Stimulated activated CD8-positive, alpha-beta memory T cell treated with anti-CD3 and anti-CD28 coated beads, Interleukin-4, amount 100 ng/mL, for 4 hours (primary cell): ENCODE data around the gene KCNK3.
"Not testable (repeated sequence)": the region's sequence is repeated elsewhere in the genome, so short reads cannot be mapped to it uniquely, and the experiment has no call there.

Experiments used
- DNase-seq, 2 donors: peaks; one replicate each; pipeline ENCODE4 v3.0.0-alpha.2; 2020; ENCODE audit warnings: low read depth in 2 of 2, low spot score in 1 of 2

Gene KCNK3

DNA sequence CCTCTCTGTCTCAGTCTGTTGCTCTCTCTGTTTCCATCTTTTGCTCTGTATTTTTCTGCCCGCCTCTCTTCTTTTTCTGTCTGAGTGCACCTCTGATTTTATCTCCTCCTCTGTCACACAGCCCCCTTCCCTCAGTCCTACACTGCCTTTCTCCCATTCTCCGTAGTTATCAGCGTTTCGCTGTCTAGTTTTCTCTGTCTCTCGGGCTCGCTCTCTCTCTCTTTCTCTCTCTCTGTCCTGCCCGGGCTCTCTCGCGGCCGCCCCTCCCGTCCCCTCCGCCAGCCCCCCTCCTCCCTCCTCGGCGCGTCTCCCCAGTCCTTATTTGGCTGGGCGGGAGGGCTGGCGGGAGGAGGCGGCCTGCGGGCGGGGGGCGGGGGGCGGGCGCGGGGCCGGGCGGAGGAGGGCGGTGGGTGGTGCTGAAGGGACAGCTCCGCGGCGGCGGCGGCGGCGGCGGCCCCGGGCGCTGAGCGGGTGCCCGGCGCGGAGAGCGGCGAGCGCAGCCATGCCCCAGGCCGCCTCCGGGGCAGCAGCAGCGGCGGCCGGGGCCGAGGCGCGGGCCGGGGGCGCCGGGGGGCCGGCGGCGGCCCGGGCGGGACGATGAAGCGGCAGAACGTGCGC is at the start of gene KCNK3:
Gene KCNK3 (plus strand): TSS at position 444 of the 618 bp plus-strand sequence. CDS start 154 bp downstream, at position 598.
- DNase-seq: no peak

DNA sequence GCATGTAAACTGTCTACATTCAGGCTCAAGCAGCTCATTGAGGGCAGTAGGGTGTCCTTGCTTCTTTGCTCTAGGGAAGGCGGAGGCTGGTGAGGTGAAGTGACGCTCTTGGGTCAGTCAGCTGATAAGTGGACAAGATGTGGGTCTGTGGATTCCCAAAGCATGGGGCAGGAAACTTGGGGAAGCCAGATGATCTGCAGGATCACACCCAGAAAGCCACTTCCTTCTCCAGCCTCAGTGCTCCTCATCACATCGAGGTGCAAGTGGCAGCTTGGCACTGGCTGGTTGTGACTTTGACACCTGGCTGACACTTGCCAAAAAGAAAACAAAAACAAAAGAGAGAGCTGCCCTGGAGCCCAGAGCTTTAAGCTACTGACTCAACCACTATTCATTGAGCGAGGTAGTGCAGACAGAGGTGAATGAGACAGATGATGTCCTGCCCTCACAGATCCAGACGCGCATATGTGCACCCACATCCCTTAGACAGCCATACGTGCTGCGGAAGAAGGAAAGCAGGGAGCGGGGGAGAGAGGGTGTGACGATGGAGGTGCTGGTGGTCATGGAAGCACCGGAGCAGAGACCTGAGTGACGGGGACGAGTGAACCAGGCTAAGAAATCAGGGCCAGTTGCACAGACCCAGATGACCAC is 48.2 kb upstream of the KCNK3 start:
- no peak for DNase-seq

- DNase-seq: no peak
Measured at GRCh38 chr2:26645762-26646161, 46.8 kb upstream of the KCNK3 start.

GRCh38 chr2:26646986-26647672 is 45.4 kb upstream of the KCNK3 start:
- no peak for DNase-seq

DNA sequence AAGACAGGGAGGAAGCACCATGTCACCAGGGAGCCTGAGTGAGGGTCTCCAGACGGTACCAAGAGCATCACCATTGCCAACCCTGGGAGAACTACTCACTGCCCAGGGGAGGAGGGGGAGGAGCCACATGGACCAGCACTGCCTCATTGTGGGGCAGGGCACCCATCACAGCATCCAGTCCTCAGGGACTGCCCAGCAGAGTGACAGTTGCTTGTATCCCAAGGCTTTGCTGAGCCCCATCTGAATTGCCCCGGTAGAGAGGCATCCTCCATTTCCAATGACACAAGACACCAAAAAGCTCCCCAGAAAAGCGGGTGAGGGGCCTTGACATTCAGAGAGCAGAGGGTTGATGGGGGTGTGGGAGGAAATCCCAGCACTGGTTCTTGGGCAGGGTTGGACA is 44.5 kb upstream of the KCNK3 start:
- no peak for DNase-seq

DNA sequence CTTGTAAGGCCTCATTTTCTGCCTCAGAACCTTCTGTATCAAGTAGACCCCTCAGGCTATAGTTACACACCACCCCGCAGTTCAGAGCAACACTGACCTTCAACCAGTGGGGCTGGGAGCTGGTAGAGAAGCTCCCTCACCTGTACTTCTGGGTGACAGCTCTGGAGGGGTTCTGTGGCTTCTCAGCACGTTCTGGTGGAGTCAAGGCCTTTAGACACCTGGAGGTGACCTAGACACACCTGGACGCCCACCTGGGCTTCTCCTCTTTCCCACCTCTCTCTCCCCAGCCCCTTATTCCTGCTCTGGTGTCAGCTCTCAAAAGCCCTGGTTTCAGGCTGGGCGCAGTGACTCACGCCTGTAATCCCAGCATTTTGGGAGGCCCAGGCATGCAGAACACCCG is 44.0 kb upstream of the KCNK3 start:
- no peak for DNase-seq

DNA sequence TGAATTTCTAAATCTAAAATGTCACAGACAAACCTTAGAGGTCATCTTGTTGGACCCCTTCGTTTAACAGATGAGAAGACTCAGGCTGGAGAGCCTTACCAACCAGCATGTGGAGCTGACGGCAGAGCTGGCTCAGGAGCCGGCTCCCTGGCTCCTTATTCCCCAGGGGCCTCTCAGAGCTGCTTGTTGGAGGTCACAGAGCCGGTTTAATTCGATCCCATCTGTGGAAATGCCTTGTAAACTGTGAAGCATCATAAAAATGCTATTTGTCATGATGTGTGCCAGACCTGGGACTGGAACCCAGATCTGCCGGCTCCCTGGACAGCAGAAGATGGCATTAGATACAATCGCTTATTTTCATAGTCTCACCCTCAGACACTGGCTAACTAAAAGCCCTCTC is 43.2 kb upstream of the KCNK3 start:
- DNase-seq: no peak

DNA sequence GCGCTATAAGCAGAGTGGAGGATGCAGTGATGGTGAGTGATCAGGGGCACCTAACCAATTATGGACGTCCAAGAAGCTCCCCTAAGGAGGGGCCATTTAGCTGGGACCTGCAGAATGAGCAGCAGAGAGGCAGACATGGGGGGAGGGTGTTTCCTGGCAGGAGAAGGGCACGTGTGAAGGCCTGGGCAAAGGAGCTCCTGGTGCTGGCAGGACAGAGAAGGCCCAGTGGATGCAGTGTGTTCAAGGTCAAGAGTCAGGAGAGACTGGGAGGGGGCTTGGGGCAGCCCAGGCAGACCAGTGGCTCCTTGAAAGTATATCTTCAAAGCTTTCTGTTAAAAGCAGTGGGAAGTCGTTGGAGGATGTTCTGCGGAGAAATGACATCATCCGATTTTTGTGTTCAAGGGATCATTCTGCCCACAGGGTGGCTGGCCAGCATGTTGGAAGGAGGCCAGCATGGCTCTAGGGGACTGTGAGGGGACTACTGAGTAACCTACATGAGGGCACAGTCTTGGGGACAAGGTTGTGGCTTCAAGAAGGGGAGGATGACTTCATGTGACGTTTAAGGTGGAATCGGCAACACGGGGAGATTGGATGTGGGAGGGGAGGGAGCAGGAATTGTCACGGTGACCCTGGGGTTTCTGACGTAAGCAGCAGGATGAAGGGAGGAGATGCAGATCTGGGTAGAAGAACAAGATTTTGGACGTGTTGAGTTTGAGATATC is 42.4 kb upstream of the KCNK3 start:
- no peak for DNase-seq

- DNase-seq: no peak
Measured at GRCh38 chr2:26650713-26651469, 41.6 kb upstream of the KCNK3 start.

DNA sequence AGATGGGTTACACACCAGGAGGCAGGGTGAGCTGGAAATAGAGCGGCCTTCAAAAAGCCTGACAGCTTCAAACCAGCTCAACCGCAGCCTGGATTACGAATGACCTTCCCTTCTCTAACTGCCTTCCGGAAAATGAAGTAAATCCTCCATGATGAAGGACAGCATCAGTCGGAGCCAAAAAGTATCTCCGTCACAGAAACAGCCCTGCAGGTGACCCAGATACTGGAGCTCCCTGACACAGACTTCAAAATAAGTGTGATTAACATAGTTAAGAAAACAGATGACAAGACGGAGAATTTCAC is 41.1 kb upstream of the KCNK3 start:
- DNase-seq: no peak

DNA sequence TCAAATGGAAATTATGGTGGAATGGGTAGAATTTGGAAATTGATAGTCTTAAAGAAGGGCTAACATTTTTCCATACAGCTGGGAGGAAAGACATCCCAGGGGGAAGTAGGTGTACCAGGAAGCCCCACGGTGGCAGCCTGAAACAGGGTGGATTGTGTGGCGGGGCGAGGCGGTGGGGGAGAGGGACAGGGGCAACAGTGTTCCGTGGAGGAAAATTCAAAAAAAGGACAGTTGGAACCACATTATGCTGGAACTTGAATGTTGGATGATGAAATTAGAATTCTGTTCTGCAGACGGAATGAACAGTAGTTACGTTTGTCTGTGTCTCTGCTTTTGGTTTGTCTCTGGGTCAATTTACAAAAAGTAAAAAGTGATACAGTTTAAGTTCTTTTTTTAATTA is 40.7 kb upstream of the KCNK3 start:
- DNase-seq: no peak

DNA sequence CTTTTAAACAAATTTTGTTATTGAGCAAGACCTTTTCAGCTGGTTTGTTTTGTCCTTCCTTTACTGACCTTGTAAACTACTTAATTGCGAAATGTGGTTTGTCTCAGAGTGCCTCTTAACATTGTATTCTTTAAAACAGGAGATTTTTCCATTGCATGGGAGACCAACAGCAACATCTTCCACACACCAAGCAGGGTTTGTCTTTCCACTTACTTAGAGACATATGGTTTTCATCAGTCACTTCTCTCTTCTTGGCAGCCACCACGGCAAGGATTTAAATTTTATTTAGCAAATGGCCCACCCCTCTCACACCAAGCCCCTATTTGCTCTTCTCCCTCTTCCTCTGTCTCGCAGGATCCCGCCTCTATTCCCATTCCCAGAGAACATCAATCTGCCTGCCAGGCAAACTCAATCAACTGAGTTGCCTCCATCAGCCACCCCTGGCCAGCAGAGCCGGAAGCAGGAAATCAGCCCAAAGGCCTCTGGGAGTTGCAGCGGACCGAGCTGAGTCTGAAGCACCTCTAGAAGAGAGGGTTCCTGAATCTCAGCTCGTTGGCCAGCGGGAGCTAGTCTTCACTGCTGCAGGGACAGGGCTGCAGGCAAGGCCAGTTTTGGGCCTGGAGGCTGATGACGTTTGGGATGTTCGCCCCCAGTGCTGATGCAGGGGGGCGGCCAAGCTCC is 40.0 kb upstream of the KCNK3 start:
- no peak for DNase-seq

DNA sequence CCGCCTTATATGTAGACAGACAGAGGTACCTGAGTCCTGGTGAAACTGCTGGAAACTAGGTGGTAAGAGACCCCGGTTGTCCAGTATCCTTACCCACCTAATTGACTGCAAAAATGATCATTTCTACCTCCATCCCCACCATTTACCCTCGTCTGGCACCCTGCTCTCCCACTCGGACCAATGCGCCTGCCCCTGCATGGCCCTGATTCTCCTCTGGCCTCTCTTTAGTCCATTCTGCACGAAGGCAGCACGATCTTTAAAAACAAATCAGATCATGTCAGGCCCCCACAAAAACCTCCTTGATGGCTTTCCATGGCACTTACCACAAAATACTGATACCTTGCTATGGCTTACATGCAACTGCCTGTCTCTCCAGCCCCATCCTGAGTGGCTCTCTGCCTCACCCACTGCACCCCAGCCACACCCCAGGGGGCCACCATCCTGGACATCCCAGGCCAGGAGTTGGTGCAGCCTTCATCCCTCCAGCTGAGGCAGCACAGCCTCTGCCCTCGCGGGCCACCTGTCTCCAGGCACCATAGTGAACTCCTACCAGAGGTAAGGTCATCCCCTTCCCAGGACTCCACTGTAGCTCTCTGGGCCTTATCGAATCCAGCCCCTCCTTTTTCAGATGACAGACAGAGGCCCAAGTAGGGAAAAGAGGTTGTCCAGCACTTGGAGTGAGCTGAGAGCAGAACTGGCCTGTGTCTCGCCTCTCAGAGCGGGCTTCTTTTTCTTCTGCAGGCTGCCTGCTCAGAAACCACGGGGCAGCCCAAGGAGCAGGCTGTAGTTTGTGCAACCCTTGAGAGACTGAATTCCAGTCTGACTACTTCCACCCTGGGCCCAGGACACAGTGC is 39.1 kb upstream of the KCNK3 start:
- DNase-seq: no peak

DNA sequence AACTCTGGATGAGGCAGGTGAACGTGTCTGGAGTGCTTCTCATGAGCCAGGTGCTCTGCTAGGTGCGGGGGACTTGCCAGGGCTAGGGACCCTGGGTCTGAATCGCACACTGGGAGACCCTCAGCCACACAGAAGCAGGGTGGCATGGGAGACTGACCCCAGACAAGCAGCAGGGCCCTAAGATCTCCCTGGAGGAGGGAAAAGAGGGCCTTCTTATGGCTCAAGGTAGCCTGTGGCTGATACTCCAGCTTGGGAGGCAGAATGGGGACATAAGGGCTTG is 38.5 kb upstream of the KCNK3 start:
- no peak for DNase-seq

DNA sequence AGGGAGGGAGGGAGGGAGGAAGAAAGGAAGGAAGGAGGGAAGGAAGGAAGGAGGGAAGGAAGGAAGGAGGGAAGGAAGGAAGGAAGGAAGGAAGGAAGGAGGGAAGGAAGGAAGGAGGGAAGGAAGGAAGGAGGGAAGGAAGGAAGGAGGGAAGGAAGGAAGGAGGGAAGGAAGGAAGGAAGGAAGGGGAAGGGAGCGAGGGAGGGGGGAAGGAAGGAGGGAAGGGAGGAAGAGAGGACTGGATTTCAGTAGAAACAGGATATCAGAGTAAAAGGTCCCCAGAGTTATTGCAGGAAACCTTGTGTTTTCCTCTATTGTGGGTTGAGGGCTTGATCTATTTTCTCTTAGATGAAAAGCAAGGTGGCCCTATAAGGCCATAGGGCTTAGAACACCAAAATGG is 37.4 kb upstream of the KCNK3 start:
- DNase-seq: not testable (repeated sequence)

DNA sequence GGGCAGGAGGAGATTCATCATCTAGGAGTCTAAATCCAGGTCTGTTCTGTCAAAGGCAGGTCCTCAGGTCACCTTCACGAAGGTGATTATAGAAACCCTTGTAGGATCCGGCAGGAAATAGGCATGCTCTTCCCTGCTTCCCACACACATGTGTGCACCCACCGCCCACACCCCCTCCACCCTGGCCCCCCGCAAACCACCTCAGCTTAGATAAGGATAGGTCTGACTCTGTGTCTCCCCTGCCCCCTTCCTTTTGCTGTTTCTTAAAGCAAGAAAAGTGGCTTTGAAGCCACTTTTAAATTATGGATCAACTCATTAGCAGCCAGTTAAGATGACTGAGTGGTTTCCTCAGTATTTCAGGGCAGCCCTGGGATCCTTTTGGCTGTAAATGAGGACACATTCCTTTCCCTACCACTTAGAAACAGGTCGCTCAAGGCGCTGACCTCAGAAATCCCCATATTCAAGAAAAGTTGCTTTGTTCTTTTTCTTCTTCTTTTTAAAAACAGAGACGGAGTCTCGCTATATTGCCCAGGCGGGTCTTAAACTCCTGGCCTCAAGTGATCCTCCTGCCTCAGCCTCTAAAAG is 36.8 kb upstream of the KCNK3 start:
- no peak for DNase-seq

GRCh38 chr2:26657265-26657664 is 35.3 kb upstream of the KCNK3 start:
- DNase-seq: no peak

DNA sequence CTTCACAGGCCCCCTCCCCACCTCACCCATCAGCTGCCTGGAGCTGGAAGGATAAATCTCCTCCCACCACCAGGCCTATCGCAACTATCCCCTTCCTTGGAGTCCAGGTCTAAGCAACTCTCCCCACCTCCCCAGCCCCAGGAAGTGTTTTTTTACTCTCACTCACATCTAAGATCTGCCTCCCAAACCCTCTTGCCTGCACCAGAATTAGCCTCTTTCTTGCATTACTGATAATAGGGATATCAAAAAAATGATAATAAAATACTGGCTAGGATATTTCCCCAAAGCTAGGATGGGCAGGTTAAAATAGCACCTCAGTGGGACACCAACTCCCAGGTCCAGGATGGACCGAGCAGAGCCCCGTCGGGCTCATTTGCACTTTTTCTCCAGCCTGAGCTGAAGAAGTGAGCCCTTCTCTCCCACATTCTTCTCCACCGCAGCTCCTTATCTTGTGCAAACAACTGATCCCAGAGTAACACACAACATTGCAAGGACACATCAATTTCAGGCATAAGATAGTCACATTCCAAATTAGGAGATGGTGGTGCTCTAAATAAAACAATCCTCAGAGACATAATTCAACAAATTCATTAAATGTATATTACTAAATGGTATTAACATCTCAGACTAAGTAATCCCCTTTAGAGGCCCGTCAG is 33.7 kb upstream of the KCNK3 start:
- DNase-seq: no peak

GRCh38 chr2:26660363-26660962 is 32.1 kb upstream of the KCNK3 start:
- no peak for DNase-seq
